ENCODE measurements around the gene CYP2D6. TPM values are rescaled to one million over a fixed set of nuclear protein-coding genes. Genes with fewer than 3 reads are reported as not detected.
"Not testable (repeated sequence)": the region's sequence is repeated elsewhere in the genome, so short reads cannot be mapped to it uniquely, and the experiment has no call there.

Gene CYP2D6
- total RNA-seq, 1 experiment from 2014 or later = 2.0 TPM

DNA sequence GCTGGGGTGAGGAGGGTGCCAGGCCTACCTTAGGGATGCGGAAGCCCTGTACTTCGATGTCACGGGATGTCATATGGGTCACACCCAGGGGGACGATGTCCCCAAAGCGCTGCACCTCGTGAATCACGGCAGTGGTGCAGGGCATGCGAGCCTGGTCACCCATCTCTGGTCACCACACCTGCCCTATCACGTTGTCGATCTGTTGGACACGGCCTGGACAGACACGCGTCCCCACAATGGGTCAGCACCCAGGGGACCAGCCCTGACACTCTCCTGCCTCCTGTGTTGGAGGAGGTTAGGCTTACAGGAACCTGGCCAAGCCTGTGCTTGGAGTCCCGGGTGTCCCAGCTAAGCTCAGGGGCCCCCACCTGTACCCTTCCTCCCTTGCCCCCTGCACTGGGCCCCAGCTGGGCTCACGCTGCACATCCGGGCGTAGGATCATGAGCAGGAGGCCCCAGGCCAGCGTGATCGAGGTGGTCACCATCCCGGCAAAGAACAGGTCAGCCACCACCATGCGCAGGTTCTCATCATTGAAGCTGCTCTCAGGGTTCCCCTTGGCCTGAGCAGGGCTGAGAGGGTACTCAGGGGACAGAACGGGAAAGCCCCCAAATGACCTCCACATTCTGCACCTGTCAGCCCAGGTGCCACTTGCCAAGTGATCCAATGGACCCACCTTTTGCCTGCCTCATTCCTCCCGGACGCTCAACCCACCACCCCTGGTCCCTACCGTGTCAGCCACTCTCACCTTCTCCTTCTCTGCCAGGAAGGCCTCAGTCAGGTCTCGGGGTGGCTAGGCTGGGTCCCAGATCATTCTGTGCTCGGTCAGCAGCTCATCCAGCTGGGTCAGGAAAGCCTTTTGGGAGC is 20.3 kb upstream of the CYP2D6 start:
- H3K36me3 Mint-ChIP-seq (ENCODE audit: insufficient read depth, unreplicated experiment) = peaks cover 35% of the 10 kb centered on the region
- ChIA-PET CTCF (interaction anchor here (0.7 kb wide), 1 partner anchor 455 kb away, joined by 5 read pairs; no protein-coding TSS in a partner anchor), POLR2A (no interaction called here)
- intact Hi-C loops (cut with micrococcal nuclease) = no loop called here
- no peaks in the 10 kb centered on the region for H3K9me3 Mint-ChIP-seq (ENCODE audit: unreplicated experiment)
- DNase-seq (ENCODE audit: unreplicated experiment) = no peak
- no peak overlapping the region for H3K27ac Mint-ChIP-seq (ENCODE audit: low read depth, unreplicated experiment)
- TF ChIP-seq CTCF (IDR thresholded peaks at IDR 0.05; ENCODE audit: unreplicated experiment) = no peak
- H3K4me1 Mint-ChIP-seq (ENCODE audit: insufficient read depth, unreplicated experiment) = no peaks in the 10 kb centered on the region
- BruUV-seq (replicated peaks) = no TSS peak
- no peaks in the 10 kb centered on the region for H3K27me3 Mint-ChIP-seq (ENCODE audit: insufficient read depth, unreplicated experiment)
- no peak overlapping the region for H3K4me3 Mint-ChIP-seq (ENCODE audit: unreplicated experiment)

DNA sequence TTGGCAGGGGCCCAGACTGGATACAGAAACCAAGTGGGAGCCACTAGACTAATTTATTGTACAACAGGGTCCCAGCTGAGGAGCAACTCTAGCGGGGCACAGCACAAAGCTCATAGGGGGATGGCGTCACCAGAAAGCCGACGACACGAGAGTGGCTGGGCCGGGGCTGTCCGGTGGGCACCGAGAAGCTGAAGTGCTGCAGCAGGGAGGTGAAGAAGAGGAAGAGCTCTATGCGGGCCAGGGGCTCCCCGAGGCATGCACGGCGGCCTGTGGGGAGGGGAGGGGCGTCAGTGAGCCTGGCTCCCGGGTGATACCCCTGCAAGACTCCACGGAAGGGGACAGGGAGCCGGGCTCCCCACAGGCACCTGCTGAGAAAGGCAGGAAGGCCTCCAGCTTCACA is 19.2 kb upstream of the CYP2D6 start:
- BruUV-seq (replicated peaks); H3K4me3 Mint-ChIP-seq (ENCODE audit: unreplicated experiment); H3K27me3 Mint-ChIP-seq (ENCODE audit: insufficient read depth, unreplicated experiment); H3K9me3 Mint-ChIP-seq (ENCODE audit: unreplicated experiment); H3K27ac Mint-ChIP-seq (ENCODE audit: low read depth, unreplicated experiment); H3K4me1 Mint-ChIP-seq (ENCODE audit: insufficient read depth, unreplicated experiment); intact Hi-C loops (cut with micrococcal nuclease); POLR2A ChIA-PET; CTCF ChIA-PET; DNase-seq (ENCODE audit: unreplicated experiment): not testable (repeated sequence)
- peaks cover 33% of the 10 kb centered on the region for H3K36me3 Mint-ChIP-seq (ENCODE audit: insufficient read depth, unreplicated experiment)

DNA sequence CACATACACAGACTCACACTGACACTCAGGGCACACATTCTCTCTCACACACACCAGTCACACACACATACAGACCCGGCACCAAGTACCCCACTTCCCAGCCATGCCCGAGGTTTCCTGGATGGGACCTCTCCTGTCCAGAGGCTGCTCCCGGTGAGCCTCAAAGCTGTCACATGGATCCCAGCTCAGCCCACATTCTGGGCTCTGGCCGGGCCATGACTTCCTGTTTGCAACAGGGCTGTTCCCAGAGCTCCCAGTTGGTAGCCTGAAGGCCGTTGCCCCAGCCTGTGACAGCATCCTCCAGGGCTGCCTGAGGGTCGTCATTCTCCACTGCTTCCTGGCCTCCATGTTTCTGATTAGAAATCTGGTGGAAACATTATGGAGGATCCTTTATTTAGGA is 14.6 kb upstream of the CYP2D6 start:
- POLR2A ChIA-PET = no interaction called here
- peaks cover 22% of the 10 kb centered on the region for H3K36me3 Mint-ChIP-seq (ENCODE audit: insufficient read depth, unreplicated experiment)
- intact Hi-C loops (cut with micrococcal nuclease) = no loop called here
- H3K9me3 Mint-ChIP-seq (ENCODE audit: unreplicated experiment) = no peaks in the 10 kb centered on the region
- H3K27ac Mint-ChIP-seq (ENCODE audit: low read depth, unreplicated experiment) = no peak overlapping the region
- CTCF ChIA-PET = no interaction called here
- no peak overlapping the region for H3K4me3 Mint-ChIP-seq (ENCODE audit: unreplicated experiment)
- H3K27me3 Mint-ChIP-seq (ENCODE audit: insufficient read depth, unreplicated experiment) = no peaks in the 10 kb centered on the region
- DNase-seq (ENCODE audit: unreplicated experiment) = no peak
- TF ChIP-seq CTCF (IDR thresholded peaks at IDR 0.05; ENCODE audit: unreplicated experiment) = no peak
- H3K4me1 Mint-ChIP-seq (ENCODE audit: insufficient read depth, unreplicated experiment) = no peaks in the 10 kb centered on the region
- no TSS peak for BruUV-seq (replicated peaks)

DNA sequence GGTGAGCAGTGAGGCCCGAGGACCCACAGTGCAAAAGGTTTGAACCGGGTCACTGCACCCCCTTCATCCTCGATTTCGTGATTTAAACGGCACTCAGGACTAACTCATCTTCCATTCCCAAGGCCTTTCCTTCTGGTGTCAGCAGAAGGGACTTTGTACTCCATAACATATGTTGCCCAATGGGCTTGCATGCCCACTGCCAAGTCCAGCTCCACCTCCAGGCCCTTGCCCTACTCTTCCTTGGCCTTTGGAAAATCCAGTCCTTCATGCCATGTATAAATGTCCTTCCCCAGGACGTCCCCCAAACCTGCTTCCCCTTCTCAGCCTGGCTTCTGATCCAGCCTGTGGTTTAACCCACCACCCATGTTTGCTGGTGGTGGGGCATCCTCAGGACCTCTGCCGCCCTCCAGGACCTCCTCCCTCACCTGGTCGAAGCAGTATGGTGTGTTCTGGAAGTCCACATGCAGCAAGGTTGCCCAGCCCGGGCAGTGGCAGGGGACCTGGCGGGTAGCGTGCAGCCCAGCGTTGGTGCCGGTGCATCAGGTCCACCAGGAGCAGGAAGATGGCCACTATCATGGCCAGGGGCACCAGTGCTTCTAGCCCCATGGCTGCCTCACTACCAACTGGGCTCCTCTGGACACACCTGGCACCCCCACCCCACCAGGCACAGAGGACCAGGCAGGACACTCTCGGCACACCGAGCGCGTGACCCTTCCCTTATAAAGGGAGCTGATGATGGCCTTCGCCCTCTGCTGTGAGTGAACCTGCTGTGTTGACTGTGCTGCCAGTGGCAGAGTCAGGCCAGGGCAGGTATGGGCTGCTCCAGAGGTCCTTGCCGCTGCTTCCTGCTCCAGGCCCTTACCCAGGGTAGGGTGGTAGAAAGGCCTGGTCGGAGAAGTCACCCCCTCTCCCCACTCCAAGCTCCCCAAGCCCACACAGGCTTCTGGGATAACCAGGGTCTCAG is 13.5 kb upstream of the CYP2D6 start:
- H3K9me3 Mint-ChIP-seq (ENCODE audit: unreplicated experiment); intact Hi-C loops (cut with micrococcal nuclease); H3K4me3 Mint-ChIP-seq (ENCODE audit: unreplicated experiment); BruUV-seq (replicated peaks); H3K27me3 Mint-ChIP-seq (ENCODE audit: insufficient read depth, unreplicated experiment); POLR2A ChIA-PET; H3K4me1 Mint-ChIP-seq (ENCODE audit: insufficient read depth, unreplicated experiment); DNase-seq (ENCODE audit: unreplicated experiment); H3K27ac Mint-ChIP-seq (ENCODE audit: low read depth, unreplicated experiment): not testable (repeated sequence)
- CTCF ChIA-PET = interaction anchor here (0.7 kb wide), 1 partner anchor 12 kb away, joined by 3 read pairs; no protein-coding TSS in a partner anchor
- peaks cover 16% of the 10 kb centered on the region for H3K36me3 Mint-ChIP-seq (ENCODE audit: insufficient read depth, unreplicated experiment)

Data from MCF 10A (cell line).